HG02759 (cell line): ENCODE data around the gene ADCY5.

Experiments used
- ATAC-seq: cut with Tn5 transposase; IDR thresholded peaks from one replicate; pipeline ENCODE4 v1.9.1; 2021; ENCODE audit warnings: mild to moderate bottlenecking, moderate library complexity; ENCODE audit not compliant: unreplicated experiment

ADCY5 gene

DNA sequence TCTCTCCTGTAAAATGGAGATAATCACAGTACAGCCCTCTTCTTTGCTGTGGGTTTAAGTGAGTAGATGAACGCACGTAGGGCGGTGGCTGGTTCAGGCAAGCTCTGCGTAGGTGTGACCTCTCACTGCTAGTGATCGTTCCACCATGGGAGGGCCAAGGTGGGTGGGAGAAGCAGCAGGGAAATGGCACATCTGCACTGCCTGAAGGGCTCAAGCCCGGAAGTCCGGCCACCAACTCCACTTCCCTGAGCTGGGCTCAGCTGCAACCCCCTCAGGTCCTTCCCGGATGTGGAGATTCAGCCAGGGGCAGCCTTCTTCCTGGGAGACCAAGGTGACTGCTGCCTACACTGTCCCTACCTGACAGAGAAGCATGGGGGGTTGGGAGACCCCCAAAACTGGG, 102.9 kb downstream of the ADCY5 start:
- ATAC-seq: no peak

DNA sequence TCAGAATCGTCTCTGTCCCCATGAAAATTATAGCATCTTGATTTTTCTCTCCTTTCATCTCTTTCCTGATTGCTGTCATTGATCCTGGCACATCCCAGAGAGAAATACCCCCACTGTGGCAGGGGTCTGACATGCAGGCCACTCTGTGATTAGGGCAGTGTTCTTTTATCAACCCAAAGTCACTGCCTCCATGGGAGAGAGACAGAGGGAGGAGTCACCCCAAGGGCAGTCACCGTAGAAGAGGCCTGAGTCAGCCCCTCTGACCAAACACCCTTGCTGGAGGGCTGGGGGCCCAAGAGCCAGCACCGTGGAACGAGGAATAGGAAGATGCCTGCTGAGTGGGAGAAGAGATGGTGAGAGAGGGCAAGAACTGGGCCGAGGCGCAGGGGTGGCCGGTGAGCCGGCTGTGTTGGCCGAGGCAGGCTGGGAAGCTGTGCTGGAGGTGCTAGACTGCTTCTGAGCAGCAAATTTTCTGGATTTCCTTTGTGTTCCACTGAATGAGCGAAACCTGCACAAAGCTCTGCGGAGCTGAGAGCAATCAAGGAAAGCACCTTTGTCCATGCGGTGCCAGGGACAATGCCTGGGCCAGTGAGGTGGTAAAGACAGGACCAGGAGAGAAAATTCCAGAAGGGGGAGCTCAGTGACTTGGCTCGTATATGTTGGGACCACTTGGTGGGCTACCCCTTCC, 103.8 kb downstream of the ADCY5 start:
- no peak for ATAC-seq

DNA sequence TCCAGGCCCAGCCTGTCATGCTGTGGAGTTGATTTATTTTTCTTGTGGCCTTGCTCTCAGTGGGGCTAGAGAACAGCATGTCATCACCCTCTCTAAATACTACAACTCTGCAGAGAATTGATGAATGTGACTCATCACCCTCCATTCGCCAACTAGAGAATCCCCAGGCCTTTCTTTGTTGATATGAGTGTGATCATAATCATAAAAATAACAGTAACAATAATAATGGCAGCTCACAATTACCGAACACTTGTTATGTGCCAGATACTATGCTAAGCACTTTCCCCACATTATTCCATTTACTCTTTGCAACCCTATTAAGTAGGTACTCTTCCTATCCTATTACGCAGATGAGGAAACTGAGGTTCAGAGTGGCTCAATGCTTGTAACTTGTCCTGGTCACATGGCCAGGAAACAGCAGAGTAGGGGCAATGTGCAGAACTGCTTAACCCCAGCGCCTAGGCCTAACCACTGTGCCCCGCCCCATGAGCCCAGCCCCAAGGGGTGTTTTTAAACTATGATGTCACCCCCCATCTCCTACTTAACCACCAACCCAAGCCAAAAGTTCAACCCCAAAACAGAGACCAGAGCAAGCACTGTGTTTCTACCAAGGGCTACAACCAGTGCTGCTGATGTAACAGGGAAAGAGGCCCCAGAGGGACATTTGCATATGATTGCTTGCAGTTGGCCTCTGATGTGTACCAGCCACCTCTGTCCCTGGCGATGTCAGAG, 104.5 kb downstream of the ADCY5 start:
- no peak for ATAC-seq

DNA sequence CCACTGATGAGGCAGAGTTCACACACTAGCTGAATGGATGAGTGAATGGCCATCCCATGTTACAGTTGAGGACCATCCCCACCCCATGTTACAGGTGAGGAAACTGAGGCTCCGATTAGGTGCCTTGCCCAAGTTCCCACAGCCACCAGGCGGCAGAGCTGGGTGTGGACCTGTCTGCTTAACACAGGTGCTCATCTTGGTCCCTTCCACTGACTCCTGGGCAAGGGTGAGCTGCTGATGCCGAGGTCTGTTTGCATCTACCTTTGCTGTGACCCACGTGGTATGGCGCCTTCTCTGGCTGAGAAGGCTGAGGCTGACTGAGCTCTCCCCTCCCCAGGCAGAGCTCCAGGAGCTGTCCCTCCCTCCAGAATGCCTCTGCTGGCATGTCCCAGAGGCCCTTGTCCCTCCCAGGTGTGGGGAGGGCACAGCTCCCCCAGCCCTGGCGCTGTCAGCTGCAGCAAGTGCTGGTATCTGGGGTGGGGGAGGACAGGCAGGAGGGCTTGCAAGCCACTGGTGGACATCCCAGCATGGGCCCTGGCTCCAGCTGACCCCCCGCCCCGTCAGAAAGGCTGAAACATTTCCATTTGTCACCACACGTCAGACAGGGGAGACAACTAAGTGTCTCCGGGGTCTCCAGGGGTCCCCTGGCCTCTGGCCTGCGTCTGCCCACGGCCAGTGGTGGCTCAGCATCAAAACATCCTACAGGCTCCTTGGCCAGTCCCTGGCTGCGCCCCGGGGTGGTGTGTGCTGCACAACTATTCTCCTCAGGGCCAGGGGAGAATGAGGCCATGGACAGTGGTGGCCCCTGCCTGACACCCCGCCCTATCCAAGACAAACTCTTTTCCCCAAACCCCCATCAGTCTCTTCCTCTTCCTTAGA, 105.4 kb downstream of the ADCY5 start:
- ATAC-seq: no peak

DNA sequence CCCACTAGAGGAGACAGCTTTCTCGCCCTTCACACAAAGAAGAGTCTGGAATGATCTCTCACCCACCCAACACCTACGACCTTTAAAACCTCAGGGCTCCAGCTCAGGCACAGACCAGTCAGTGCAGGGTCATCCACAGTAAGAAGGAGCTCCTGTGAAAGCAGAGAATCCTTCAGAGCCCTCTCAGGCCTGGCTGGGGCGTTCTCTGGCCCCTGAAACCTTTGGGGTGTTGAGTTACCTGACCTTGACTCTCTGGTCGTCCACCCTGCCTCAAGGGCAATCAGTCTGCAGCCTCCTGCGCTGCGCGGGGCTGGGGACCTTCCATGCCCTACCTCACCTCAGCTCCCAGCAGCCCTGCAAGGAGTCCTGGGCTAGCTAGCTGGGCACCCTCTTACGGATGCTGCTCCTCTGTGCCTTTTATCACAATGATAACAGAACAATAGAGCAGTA, 106.2 kb downstream of the ADCY5 start:
- no peak for ATAC-seq

DNA sequence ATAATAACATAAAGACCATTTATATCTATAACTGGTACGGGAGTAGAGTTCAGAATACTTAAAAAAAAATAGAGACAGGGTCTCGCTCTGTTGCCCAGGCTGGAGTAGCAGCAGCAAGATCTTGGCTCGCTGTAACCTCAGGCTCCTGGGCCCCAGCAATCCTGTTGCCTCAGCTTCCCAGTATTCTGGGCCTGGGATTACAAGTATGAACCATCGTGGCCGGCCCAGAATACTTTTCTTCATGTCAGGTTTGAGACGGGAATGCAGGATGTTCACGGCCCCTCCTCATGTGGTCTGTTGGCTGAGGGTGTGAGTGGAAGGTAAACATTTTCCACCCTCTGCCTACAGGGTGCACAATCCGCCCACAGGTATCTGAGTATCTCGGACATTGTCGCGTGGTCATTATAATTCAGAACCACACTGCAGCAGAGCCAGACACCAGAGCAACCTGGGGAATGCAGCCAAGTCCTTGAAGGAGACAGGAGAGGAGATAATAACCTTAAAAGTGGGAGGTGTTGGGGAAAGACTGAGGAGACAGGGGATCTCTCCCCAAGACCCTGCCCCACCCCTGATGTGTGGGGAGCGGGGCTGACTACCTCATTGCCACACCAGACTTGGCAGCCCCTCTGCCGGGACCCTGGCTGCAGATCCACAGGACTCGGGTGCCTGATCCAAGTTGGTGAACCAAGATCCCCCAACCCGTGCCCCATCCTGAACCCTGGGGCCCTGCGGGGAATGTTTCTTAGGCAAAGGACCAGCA, 106.8 kb downstream of the ADCY5 start:
- ATAC-seq: no peak

DNA sequence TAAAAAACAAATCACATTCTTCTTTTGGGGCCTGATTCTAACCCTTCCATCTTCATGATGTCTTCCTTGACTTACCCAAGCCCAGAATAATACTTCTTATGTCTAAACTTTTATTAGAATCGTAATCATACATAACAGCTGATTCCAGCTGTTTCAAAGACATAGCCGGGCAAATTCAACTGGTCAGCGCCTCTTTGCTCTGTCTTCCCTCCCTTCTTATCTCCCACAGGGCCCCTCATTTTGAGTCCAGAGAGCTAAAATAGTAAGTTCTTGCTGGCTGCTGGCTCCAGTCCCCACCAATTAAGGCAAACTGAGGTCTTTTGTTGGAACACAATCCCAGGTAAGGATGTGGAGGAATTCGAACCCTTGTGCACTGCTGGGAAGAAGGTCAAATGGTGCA, 108.6 kb downstream of the ADCY5 start:
- ATAC-seq: no peak

DNA sequence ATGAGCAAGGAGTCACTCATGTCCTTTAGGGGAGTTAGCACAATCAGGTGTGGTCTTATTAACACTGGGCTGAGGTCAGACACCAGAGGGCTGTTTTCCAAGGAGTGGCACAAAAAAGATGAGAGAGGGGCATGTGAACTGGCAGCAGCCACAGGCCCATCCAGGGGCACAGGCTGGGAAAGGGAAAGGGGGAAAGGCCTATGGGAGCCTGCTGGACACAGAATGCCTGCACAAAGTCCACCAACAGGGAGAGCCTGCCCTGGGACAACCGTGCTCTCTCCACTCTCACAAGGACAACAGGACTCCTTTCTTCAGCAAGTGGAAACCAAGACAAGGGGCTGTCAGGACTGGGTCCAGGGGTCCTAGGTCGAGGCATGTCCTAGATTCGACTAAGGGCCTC, 109.6 kb downstream of the ADCY5 start:
- ATAC-seq: no peak

DNA sequence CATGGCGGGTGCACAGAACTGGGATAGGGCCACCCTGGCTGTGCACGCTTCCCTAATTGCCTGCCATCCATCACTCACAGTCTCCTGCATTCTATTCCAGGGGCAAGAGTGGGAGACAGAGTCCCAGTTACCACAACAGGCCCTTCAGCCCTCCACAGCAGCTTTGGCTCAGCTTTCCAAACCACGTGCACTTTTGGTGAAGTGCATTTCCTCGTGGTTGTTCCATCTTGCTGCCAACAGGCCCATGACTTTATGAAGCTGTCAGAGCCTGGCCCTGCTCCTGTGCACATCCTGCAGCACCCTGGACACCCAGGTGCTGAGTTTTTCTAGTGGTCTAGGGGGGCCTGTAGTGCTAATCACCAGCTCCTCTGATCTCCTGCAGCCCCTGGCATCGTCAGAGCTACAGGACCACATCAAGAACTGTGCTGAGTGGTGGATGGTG, 110.2 kb downstream of the ADCY5 start:
- no peak for ATAC-seq

DNA sequence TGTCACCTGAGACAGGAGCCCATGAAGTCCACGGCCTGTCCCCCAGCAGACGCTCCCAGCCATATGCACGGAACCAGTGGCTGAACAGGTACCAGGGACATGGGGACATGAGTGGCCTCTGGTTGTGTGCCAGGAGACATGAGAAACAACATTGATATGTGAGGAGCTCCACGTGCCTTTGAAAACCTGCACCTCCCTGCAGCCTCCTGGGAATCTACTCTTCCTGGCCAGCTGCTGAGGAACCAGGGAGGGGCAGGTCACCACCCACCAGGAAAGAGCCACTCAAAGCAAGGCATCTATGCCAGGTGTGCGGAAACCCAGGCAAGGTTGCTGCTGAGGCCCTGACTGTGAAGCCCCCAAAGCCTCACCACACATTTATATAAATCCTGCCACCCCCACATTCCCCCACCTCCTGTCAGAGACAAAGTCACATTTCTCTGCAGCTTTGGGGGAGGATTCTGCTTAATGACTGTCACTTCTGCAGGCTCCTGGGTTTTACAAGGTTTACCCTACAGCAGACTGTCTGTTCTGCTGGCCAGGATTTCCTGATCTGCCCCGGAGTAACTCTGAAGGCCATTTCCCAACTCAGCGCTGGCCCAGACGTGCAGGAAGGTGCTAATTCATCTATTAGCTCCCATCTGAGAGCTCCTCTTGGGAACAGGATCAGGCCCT, 110.8 kb downstream of the ADCY5 start:
- ATAC-seq: no peak

DNA sequence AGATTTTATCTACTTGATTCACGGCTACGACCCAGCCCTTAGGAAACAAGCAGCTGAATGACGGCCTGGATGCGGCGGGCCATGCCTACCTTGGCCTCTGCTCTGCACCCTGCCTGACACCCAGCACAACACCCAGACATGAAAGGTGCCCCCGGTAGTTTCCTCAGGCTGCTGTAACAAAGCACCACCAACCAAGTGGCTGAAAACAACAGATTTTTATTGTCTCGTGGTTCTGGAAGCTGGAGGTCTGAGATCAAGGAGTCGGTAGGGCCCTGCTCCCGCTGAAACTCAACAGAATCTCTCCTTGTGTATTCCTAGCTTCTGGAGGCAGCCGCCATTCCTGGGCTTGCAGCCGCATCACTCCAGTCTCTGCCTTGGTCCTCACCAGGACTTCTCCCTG, 111.7 kb downstream of the ADCY5 start:
- no peak for ATAC-seq

DNA sequence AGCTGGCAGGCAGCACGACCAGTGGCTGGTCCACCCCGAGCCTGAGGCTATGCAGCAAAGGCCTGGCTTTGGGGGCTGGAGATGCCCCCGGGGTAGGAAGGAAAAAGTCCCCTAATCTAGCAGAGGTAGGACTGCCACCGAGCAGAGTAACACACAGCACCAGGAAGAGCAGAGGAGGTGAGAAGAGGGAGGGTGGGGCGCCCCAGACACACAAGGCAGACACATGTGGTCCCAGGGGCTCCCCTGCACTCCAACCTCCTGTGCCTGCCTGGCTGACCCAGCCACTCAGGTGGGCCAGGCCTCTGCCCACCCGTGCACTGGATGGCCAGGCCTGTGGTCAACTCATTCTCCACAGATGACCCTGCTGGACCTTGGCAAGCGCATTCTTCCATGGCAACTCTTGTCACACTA, 112.4 kb downstream of the ADCY5 start:
- ATAC-seq: no peak

DNA sequence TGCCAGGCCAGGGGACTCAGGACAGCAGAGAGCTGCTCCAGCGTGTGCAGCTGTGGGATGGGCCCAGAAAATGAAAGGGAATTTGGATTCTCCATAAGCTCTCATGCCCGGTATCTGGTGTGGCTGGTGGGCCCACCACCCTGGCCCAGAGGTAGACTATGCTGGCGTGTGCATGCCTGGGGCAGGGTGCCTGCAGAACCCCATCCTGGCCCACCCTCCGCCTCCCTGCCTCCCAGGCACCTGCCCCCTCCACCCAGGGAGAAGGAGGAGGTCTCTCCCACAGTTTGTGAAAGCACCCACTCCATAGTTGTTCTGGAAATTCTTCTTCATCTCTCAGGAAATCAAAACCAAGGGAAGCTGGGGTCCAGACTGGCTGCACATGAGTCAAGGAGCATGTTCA, 112.9 kb downstream of the ADCY5 start:
- ATAC-seq: no peak

DNA sequence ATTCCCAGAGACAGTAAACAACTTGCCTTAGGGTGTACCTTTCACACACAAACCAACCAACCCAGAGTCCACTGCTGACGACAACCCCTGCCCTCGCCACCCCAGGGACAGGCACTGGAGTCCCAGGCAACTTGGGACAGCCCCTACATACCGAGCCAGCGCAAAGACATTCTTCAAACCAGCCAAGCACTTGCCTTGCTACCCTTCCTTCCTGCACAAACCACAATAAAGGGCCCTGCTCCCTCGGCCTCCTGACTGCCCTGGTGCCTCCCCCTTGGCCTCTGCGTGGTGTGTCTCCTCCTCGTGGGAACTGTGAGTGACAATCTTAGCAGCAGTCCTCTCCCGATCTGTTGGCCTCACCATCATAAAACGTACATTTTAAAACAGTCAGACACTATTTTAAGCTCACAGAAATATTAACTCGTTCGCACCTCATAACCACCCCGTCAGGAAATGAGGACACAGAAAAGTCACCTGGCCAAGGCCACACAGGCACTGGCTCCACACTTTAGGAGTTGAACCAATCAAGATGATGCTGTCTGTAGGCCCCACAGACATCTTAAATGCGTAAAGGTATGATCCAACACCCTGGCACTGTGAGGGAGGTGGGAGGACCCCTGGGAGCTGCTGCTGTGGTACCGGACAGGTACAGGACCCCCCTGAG, 113.8 kb downstream of the ADCY5 start:
- ATAC-seq: no peak

DNA sequence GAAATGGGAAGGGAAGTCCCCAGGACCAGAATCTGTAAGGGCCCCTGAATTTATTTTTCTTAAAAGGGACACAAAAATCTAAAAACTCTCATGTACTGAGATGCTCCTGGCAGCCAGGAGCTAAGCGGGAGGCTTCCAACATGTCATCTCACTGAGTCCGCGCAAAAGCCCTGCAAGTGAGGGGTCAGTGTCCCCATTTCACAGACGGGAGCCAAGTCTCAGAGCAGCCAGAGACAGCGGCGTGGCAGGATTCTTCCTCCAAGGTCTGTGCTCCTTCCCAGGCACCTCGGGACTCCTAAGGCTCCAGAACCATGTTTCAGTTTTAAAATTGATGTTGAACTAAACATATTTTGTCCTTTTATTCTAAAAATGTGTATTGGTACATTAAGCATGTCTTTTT, 114.8 kb downstream of the ADCY5 start:
- no peak for ATAC-seq

DNA sequence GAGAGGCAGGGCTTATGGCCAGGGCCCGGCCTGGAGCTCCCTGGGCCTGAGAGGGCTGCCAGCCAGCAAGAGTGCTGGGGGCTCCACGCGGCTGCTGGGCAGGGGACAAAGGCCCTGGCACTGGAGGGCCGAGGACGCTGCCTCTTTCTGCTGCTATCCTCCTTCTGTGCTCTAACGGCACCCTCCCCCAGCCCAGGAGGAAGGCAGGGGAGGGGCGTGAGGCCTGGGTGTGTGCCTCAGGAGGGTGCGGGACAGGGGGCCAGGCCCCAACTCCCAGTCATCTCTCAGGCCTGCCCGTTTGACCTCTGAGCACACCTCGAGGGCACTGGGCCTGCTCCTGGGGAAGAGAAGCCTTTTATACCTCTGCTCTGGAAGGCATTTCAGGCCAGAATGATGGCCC, 115.5 kb downstream of the ADCY5 start:
- no peak for ATAC-seq

DNA sequence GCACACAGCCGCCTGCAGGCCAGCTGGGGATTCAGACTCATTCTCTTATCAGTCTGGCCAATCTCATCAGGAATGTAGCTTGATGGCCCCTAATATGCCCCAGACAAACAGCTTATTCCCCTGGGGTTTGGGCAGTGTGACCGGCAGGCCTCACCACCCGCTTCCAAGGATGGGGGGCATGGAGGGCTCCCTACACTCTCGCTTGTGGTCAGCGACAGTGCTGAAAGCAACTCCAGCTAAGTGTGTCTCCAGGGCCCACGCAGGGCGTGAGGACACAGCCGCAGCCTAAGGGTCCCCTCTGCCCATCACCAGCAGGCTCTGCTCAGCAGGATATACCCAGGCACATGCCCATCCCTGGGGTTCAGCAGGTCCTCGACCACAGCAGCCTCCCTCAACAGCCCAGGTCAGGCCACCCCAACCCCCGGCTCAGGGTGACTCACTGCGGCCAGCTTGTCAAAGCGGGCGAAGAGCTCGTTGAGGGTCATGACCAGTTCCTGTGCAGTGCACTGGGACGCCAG, 116.7 kb downstream of the ADCY5 start:
- ATAC-seq: no peak

DNA sequence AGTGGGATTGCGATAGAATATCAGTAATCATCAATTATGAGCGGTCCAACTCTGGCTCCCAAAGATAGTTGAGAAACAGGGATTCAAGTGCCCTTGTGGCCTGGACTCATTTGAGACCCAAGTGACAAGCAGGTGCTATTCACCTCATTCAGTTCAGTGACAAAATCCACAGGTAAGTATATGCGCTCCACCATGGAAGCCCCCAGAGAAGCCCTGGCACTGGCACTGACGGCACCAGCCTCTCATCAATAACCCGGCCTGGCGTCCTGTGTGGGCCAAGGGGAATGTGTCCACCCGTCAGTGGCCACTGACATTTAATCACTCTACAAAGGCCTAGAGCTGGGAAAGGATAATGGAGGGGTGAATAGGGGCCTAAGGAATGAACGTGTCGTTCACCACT, 117.2 kb downstream of the ADCY5 start:
- ATAC-seq: no peak

DNA sequence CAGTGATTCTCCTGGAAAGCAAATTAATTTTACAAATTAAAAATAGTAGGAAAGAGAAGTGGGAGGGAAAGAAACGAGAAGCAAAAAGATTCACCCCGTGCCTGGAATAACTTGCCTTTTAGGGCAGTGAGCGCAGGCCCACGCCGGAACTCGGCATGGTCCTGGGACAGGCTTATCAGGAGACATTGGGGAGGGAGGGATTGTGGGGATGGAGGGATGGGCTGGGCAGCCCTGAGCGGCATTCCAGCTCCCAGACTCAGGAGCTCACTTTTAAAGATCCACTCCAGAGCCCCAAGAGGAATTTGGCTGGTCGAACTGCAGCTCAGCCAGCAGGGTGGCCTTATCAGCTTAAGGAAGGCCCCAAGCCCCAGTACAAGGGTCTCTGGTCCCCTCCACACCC, 117.9 kb downstream of the ADCY5 start:
- no peak for ATAC-seq
